Measurements from ENCODE around the gene COMTD1. TPM values are rescaled to one million over a fixed set of nuclear protein-coding genes. Genes with fewer than 3 reads are reported as not detected.

Gene COMTD1
- polyA plus RNA-seq (2013, experiment 1 of 2) = 15.6 TPM
- 14.8 TPM for polyA plus RNA-seq (2013, experiment 2 of 2)

GRCh38 chr10:75235375-75236177 is at the start of gene COMTD1:
COMTD1 (minus strand) TSS chr10:75235957; CDS start chr10:75235928, 29 bp downstream.
- Histone ChIP-seq H3K9ac (ENCODE audit: low read depth, low read length) (peak within 1 kb of the TSS; percentile 47), H3K9me3 (ENCODE audit: insufficient read depth, low read depth, low read length) (no peaks in the 10 kb centered on the region), H3K27ac (ENCODE audit: low read depth, low read length) (peak within 1 kb of the TSS; percentile 28; the same call in 1 of the 2 replicates), H3K4me1 (ENCODE audit: insufficient read depth, low read length) (0 out of 2 replicates have a peak, but pooled peaks cover 3% of the 10 kb centered on the region), H3K4me3 (ENCODE audit: low read length) (peak within 1 kb of the TSS; percentile 67), H3K36me3 (ENCODE audit: insufficient read depth, low read length) (peaks cover 23% of the 10 kb centered on the region), H3K27me3 (ENCODE audit: insufficient read depth, low read length) (no peaks in the 10 kb centered on the region)
- under 1% methylated on average over 76 of the region's 76 CpGs for WGBS

DNA sequence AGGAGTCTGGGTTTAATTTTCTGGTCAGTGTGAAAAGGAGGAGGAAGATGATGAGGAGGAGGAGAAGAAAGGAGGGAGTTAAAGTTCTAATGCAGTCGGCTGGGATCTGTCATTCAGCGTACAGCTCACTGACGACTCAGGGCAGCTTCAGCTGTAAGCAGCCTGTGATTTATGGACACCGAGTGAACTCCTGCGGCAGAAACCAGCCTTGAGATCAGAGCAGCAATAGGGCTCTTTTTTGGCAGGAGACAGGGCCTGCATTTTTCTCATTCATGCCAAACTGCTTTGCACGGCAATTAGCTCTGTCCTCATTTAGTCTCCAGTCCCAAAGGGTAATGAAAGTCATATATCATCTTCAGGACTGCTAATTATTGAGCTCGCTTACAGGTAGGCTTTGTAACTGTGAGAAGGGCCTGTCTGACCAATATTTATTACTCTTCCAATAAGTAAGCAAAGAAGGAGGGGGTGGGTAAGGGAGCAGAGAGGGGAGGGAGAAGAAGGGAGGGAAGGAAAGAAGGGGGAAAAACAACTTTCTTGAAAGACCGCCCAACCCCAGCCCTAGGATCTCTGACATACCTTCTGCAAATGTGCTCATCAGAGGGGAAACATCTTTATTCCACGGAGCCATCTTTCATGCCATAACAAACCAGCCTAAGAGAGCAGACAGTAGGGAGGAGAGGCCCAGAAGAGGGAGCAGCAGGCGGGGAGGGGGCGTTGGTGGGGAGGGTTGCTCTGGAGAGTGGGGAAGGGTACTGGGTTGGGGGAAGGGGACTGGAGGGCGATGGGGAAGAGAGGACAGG is 48.1 kb upstream of the COMTD1 start:
- Histone ChIP-seq H3K27me3 (ENCODE audit: insufficient read depth, low read length) (peaks cover 6% of the 10 kb centered on the region; the same call in 1 of the 2 replicates), H3K27ac (ENCODE audit: low read depth, low read length) (no peak overlapping the region), H3K4me3 (ENCODE audit: low read length) (peak overlapping the region; percentile 49), H3K4me1 (ENCODE audit: insufficient read depth, low read length) (no peaks in the 10 kb centered on the region), H3K36me3 (ENCODE audit: insufficient read depth, low read length) (no peaks in the 10 kb centered on the region), H3K9ac (ENCODE audit: low read depth, low read length) (no peak overlapping the region), H3K9me3 (ENCODE audit: insufficient read depth, low read depth, low read length) (no peaks in the 10 kb centered on the region)
- WGBS = 33% methylated on average over 8 of the region's 12 CpGs

- no peaks in the 10 kb centered on the region for H3K4me1 ChIP-seq (ENCODE audit: insufficient read depth, low read length)
- H3K36me3 ChIP-seq (ENCODE audit: insufficient read depth, low read length) = no peaks in the 10 kb centered on the region
- no peak overlapping the region for H3K27ac ChIP-seq (ENCODE audit: low read depth, low read length)
- H3K9ac ChIP-seq (ENCODE audit: low read depth, low read length) = no peak overlapping the region
- H3K4me3 ChIP-seq (ENCODE audit: low read length) = peak overlapping the region; percentile 49
- WGBS = 11% methylated on average over 11 of the region's 14 CpGs
- peaks cover 6% of the 10 kb centered on the region; the same call in 1 of the 2 replicates for H3K27me3 ChIP-seq (ENCODE audit: insufficient read depth, low read length)
- H3K9me3 ChIP-seq (ENCODE audit: insufficient read depth, low read depth, low read length) = no peaks in the 10 kb centered on the region
These were observed 47.4 kb upstream of the COMTD1 start for GRCh38 chr10:75283078-75283670.

- H3K27me3 ChIP-seq (ENCODE audit: insufficient read depth, low read length) = peaks cover 6% of the 10 kb centered on the region; the same call in 1 of the 2 replicates
- H3K4me1 ChIP-seq (ENCODE audit: insufficient read depth, low read length) = no peaks in the 10 kb centered on the region
- 17% methylated on average over 1 of the region's 2 CpGs for WGBS
- H3K4me3 ChIP-seq (ENCODE audit: low read length) = no peak overlapping the region
- H3K36me3 ChIP-seq (ENCODE audit: insufficient read depth, low read length) = no peaks in the 10 kb centered on the region
- H3K9me3 ChIP-seq (ENCODE audit: insufficient read depth, low read depth, low read length) = no peaks in the 10 kb centered on the region
- no peak overlapping the region for H3K9ac ChIP-seq (ENCODE audit: low read depth, low read length)
- no peak overlapping the region for H3K27ac ChIP-seq (ENCODE audit: low read depth, low read length)
These were observed 46.2 kb upstream of the COMTD1 start for GRCh38 chr10:75281974-75282373.

DNA sequence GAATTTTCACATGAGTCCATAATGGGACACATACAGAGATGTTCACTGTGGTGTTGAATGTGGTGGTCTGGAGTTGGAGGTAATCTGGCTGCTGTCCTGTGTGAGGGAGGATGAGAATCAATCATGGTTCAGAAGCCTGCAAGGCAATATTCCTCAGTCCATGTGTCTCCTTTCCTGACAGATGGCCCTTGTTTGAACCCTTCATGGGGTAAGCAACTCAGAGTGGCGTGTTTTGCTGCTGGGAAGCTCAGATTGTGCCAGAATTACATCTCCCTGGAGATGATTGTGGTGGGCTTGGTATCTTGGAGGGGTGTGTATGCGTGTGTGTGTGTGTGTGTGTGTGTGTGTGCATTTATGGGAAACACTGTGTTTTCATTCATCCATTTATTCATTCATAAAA is 44.5 kb upstream of the COMTD1 start:
- WGBS = 95% methylated on average over 1 of the region's 2 CpGs
- Histone ChIP-seq H3K9ac (ENCODE audit: low read depth, low read length) (no peak overlapping the region), H3K27ac (ENCODE audit: low read depth, low read length) (no peak overlapping the region), H3K9me3 (ENCODE audit: insufficient read depth, low read depth, low read length) (no peaks in the 10 kb centered on the region), H3K4me3 (ENCODE audit: low read length) (no peak overlapping the region), H3K36me3 (ENCODE audit: insufficient read depth, low read length) (no peaks in the 10 kb centered on the region), H3K27me3 (ENCODE audit: insufficient read depth, low read length) (peaks cover 6% of the 10 kb centered on the region; the same call in 1 of the 2 replicates), H3K4me1 (ENCODE audit: insufficient read depth, low read length) (no peaks in the 10 kb centered on the region; the same call in 1 of the 2 replicates)

GRCh38 chr10:75276069-75276872 is 40.5 kb upstream of the COMTD1 start:
- no peaks in the 10 kb centered on the region for H3K36me3 ChIP-seq (ENCODE audit: insufficient read depth, low read length)
- WGBS = 91% methylated on average over 46 of the region's 46 CpGs
- no peaks in the 10 kb centered on the region; the same call in 1 of the 2 replicates for H3K4me1 ChIP-seq (ENCODE audit: insufficient read depth, low read length)
- H3K27ac ChIP-seq (ENCODE audit: low read depth, low read length) = no peak overlapping the region
- H3K4me3 ChIP-seq (ENCODE audit: low read length) = no peak overlapping the region
- H3K9ac ChIP-seq (ENCODE audit: low read depth, low read length) = no peak overlapping the region
- H3K27me3 ChIP-seq (ENCODE audit: insufficient read depth, low read length) = no peaks in the 10 kb centered on the region
- no peaks in the 10 kb centered on the region for H3K9me3 ChIP-seq (ENCODE audit: insufficient read depth, low read depth, low read length)

GRCh38 chr10:75272896-75273295 is 37.1 kb upstream of the COMTD1 start:
- Histone ChIP-seq H3K4me3 (ENCODE audit: low read length) (no peak overlapping the region), H3K9ac (ENCODE audit: low read depth, low read length) (no peak overlapping the region), H3K36me3 (ENCODE audit: insufficient read depth, low read length) (no peaks in the 10 kb centered on the region), H3K27me3 (ENCODE audit: insufficient read depth, low read length) (no peaks in the 10 kb centered on the region), H3K4me1 (ENCODE audit: insufficient read depth, low read length) (no peaks in the 10 kb centered on the region; the same call in 1 of the 2 replicates), H3K9me3 (ENCODE audit: insufficient read depth, low read depth, low read length) (no peaks in the 10 kb centered on the region), H3K27ac (ENCODE audit: low read depth, low read length) (no peak overlapping the region)
- WGBS = 89% methylated on average over 5 of the region's 7 CpGs

DNA sequence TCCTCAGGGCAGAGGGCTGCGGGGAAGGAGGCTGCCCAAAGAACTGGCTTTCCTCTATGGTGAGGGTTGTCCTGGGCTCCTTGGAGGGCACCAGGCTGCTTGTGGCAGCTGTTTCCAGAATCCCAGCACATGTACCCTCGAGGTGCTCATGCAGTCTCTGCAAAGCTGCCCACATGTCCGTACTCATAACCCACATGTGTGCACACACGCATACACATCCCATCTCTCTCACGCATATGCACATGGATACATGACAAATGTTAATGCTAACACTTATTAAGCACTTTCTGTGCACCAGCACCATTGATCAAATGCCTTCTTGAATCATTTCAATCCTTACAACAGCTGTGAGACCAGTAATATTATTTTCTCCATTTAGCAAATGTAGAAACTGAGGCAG is 36.3 kb upstream of the COMTD1 start:
- 92% methylated on average over 5 of the region's 5 CpGs for WGBS

DNA sequence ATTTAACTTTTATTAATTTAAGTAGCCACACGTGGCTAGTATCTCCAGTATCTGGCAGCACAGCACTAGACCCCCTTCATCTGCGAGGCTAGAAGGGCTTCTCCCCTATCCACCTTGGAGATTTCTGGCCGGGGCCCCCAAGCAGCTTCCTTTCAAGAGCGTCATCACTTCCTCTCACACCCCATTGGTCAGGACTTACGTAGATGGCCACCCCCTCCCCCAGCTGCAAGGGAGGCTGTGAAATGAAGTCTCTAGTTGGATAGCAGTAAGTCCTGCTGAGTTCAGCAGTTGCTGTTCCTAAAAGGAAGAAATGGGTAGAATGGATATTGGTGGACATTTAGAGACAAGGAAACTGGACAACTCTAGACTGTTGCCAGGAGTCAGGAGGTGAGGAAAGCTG is 33.8 kb upstream of the COMTD1 start:
- Histone ChIP-seq H3K9me3 (ENCODE audit: insufficient read depth, low read depth, low read length) (no peaks in the 10 kb centered on the region), H3K4me1 (ENCODE audit: insufficient read depth, low read length) (no peaks in the 10 kb centered on the region), H3K27ac (ENCODE audit: low read depth, low read length) (no peak overlapping the region), H3K9ac (ENCODE audit: low read depth, low read length) (no peak overlapping the region), H3K27me3 (ENCODE audit: insufficient read depth, low read length) (no peaks in the 10 kb centered on the region), H3K36me3 (ENCODE audit: insufficient read depth, low read length) (no peaks in the 10 kb centered on the region), H3K4me3 (ENCODE audit: low read length) (no peak overlapping the region)
- 98% methylated on average over 5 of the region's 5 CpGs for WGBS

More for the DNA sequence above, 36.3 kb upstream of the COMTD1 start:
- H3K27ac ChIP-seq (ENCODE audit: low read depth, low read length) = no peak overlapping the region
- no peaks in the 10 kb centered on the region; the same call in 1 of the 2 replicates for H3K4me1 ChIP-seq (ENCODE audit: insufficient read depth, low read length)
- H3K27me3 ChIP-seq (ENCODE audit: insufficient read depth, low read length) = no peaks in the 10 kb centered on the region
- no peaks in the 10 kb centered on the region for H3K36me3 ChIP-seq (ENCODE audit: insufficient read depth, low read length)
- H3K9ac ChIP-seq (ENCODE audit: low read depth, low read length) = no peak overlapping the region
- H3K9me3 ChIP-seq (ENCODE audit: insufficient read depth, low read depth, low read length) = no peaks in the 10 kb centered on the region
- H3K4me3 ChIP-seq (ENCODE audit: low read length) = no peak overlapping the region

DNA sequence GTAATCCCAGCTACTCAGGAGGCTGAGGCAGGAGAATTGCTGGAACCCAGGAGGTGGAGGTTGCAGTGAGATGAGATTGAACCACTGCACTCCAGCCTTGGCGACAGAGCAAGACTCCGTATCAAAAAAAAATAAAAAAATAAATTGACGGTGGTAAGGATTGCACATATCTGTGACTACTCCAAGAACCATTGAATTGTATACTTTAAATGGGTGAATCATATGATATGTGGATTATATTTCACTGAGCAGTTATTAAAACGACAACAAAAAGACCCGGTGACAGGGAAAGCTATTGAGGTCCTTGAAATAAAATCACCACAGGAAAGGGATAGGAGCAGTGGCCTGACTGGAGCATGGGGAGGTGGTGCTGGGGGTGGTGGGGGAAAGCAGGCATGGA is 31.2 kb upstream of the COMTD1 start:
- H3K4me3 ChIP-seq (ENCODE audit: low read length) = no peak overlapping the region
- no peak overlapping the region for H3K27ac ChIP-seq (ENCODE audit: low read depth, low read length)
- no peak overlapping the region for H3K9ac ChIP-seq (ENCODE audit: low read depth, low read length)
- no peaks in the 10 kb centered on the region for H3K4me1 ChIP-seq (ENCODE audit: insufficient read depth, low read length)
- H3K36me3 ChIP-seq (ENCODE audit: insufficient read depth, low read length) = no peaks in the 10 kb centered on the region
- no peaks in the 10 kb centered on the region for H3K27me3 ChIP-seq (ENCODE audit: insufficient read depth, low read length)
- 99% methylated on average over 5 of the region's 5 CpGs for WGBS
- H3K9me3 ChIP-seq (ENCODE audit: insufficient read depth, low read depth, low read length) = no peaks in the 10 kb centered on the region
